Measurements from ENCODE around the gene TGM2. TPM values are rescaled to one million over a fixed set of nuclear protein-coding genes. Genes with fewer than 3 reads are reported as not detected.
A peak's percentile ranks its signal among the peaks of the same experiment; 100 is the strongest.

Gene TGM2
- total RNA-seq, 2 donors from 2014 or later: 0.27 to 0.37 TPM

- H3K4me3 Mint-ChIP-seq: no peak overlapping the region
- H3K4me1 Mint-ChIP-seq: no peaks in the 10 kb centered on the region
- no peak for TF ChIP-seq CTCF (conservative IDR thresholded peaks at IDR 0.05)
- peaks cover 5% of the 10 kb centered on the region for H3K27me3 Mint-ChIP-seq (ENCODE audit: insufficient read depth)
- H3K4me3 ChIP-seq (ENCODE audit: low read length): no peak overlapping the region
- no peak overlapping the region for H3K27ac ChIP-seq (ENCODE audit: low read depth, low read length)
- H3K9me3 ChIP-seq (ENCODE audit: control insufficient read depth, low read length): no peaks in the 10 kb centered on the region
- H3K4me1 ChIP-seq (ENCODE audit: control insufficient read depth, insufficient read depth, low read length): no peaks in the 10 kb centered on the region
- no peak overlapping the region for H3K9ac ChIP-seq (ENCODE audit: extremely low read depth, low read length, poor library complexity, severe bottlenecking)
- no peaks in the 10 kb centered on the region for H3K9me3 Mint-ChIP-seq
- H3K36me3 ChIP-seq (ENCODE audit: control insufficient read depth, insufficient read depth, low read length): no peaks in the 10 kb centered on the region
- H3K36me3 Mint-ChIP-seq (ENCODE audit: low read depth): no peaks in the 10 kb centered on the region
- no peaks in the 10 kb centered on the region for H3K27me3 ChIP-seq (ENCODE audit: control insufficient read depth, insufficient read depth, low read length, poor library complexity, severe bottlenecking)
- DNase-seq: peak; percentile 14
- H3K27ac Mint-ChIP-seq: no peak overlapping the region
- 90 to 98% methylated on average over 6 to 9 of the region's 9 CpGs for WGBS, 2 experiments (ENCODE audit: insufficient coverage in 1 of 2, insufficient read length in 1 of 2)
Measured at GRCh38 chr20:38192323-38192885, 27.3 kb upstream of the TGM2 start.

GRCh38 chr20:38191654-38192053 lies 26.6 kb upstream of the TGM2 start:
- Mint-ChIP-seq H3K4me1 (no peaks in the 10 kb centered on the region), H3K27me3 (ENCODE audit: insufficient read depth) (peaks cover 5% of the 10 kb centered on the region), H3K4me3 (no peak overlapping the region), H3K9me3 (no peaks in the 10 kb centered on the region), H3K36me3 (ENCODE audit: low read depth) (no peaks in the 10 kb centered on the region), H3K27ac (peak overlapping the region; percentile 10)
- no peak for TF ChIP-seq CTCF (conservative IDR thresholded peaks at IDR 0.05)
- Histone ChIP-seq H3K27me3 (ENCODE audit: control insufficient read depth, insufficient read depth, low read length, poor library complexity, severe bottlenecking) (no peaks in the 10 kb centered on the region), H3K27ac (ENCODE audit: low read depth, low read length) (no peak overlapping the region), H3K9ac (ENCODE audit: extremely low read depth, low read length, poor library complexity, severe bottlenecking) (no peak overlapping the region), H3K9me3 (ENCODE audit: control insufficient read depth, low read length) (no peaks in the 10 kb centered on the region), H3K4me1 (ENCODE audit: control insufficient read depth, insufficient read depth, low read length) (no peaks in the 10 kb centered on the region), H3K4me3 (ENCODE audit: low read length) (no peak overlapping the region), H3K36me3 (ENCODE audit: control insufficient read depth, insufficient read depth, low read length) (no peaks in the 10 kb centered on the region)
- DNase-seq: peak; percentile 13
- 88 to 94% methylated on average over 5 of the region's 5 CpGs for WGBS, 2 experiments (ENCODE audit: insufficient coverage in 1 of 2, insufficient read length in 1 of 2)

- Histone ChIP-seq H3K4me3 (ENCODE audit: low read length) (no peak overlapping the region), H3K36me3 (ENCODE audit: control insufficient read depth, insufficient read depth, low read length) (no peaks in the 10 kb centered on the region), H3K4me1 (ENCODE audit: control insufficient read depth, insufficient read depth, low read length) (no peaks in the 10 kb centered on the region), H3K9ac (ENCODE audit: extremely low read depth, low read length, poor library complexity, severe bottlenecking) (no peak overlapping the region), H3K27ac (ENCODE audit: low read depth, low read length) (no peak overlapping the region), H3K27me3 (ENCODE audit: control insufficient read depth, insufficient read depth, low read length, poor library complexity, severe bottlenecking) (no peaks in the 10 kb centered on the region), H3K9me3 (ENCODE audit: control insufficient read depth, low read length) (no peaks in the 10 kb centered on the region)
- no peaks in the 10 kb centered on the region for H3K4me1 Mint-ChIP-seq
- H3K27ac Mint-ChIP-seq: no peak overlapping the region
- H3K9me3 Mint-ChIP-seq: no peaks in the 10 kb centered on the region
- H3K27me3 Mint-ChIP-seq (ENCODE audit: insufficient read depth): peaks cover 5% of the 10 kb centered on the region
- 82 to 89% methylated on average over 2 to 3 of the region's 3 CpGs for WGBS, 2 experiments (ENCODE audit: insufficient coverage in 1 of 2, insufficient read length in 1 of 2)
- DNase-seq: peak; percentile 28
- no peaks in the 10 kb centered on the region for H3K36me3 Mint-ChIP-seq (ENCODE audit: low read depth)
- no peak for TF ChIP-seq CTCF (conservative IDR thresholded peaks at IDR 0.05)
- H3K4me3 Mint-ChIP-seq: no peak overlapping the region
Measured at GRCh38 chr20:38190936-38191371, 25.9 kb upstream of the TGM2 start.
